Activated CD4-positive, alpha-beta T cell treated with anti-CD3 and anti-CD28 coated beads, Interleukin-2, Interleukin-6, amounts not matched to agents 100 ng/mL and 50 ng/mL, durations not matched to agents 16 hours and 8 hours (primary cell): ENCODE results near the gene BZW2.
A peak's percentile ranks its signal among the peaks of the same experiment; 100 is the strongest.

Experiments used
- DNase-seq: peaks from one replicate; pipeline ENCODE4 v3.0.0-alpha.2; 2020

BZW2 gene

DNA sequence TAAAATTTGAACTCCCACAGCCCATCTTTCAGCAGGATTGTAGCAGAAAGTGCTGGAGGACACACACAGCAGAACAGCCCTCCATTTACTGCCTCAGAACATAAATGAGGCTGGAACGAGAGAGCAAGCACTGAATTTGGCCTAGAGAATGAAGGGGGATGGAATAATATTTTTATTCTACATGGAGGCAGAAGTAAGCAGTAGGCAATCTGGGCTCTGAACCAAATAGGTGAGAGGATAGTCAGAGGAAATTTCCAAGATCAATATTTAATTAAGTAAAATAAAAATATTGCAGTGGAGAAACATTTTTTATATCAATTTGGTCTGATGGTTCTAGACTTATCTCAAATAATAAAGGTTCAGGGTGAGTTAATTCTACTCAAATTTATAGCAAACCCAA, 78.4 kb downstream of the BZW2 start:
- DNase-seq = no peak

DNA sequence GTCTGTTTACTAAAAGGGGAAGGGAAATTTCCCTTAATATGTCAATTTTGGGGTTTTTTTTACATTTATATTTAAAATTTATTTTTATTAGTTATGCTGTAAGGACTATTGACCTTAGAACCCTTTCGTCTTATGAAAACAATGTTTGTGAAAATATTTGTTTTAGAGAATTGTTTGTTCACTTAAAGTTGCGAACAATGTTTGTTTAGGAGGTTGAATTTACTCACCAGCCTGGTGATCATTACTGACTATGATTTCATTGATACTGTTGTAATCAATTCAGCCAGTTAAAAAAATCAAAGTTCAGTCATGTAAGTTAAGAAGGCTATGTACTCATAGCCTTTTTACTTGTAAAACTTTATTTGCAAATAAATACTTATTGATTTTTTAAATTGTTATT, 80.2 kb downstream of the BZW2 start:
- no peak for DNase-seq

DNA sequence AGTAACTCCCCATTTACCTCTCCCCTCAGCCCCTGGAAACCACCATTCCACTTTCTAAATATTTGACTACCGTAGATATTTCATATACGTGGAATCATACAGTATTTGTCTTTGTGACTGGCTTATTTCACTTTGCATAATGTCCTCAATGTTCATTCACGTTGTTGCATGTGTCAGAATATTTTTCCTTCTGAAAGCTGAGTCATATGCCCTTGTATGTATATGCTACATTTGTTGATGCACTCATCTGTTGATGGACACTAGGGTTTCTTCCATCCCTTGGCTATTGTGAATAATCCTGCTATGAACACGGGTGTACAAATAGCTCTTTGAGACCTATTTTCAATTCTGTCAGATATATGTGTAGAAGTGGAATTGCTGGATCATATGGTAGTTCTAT, 81.8 kb downstream of the BZW2 start:
- DNase-seq = no peak

GRCh38 chr7:16728811-16729210, 82.8 kb downstream of the BZW2 start:
- DNase-seq = no peak

GRCh38 chr7:16729541-16729940, 83.6 kb downstream of the BZW2 start:
- DNase-seq = no peak

DNA sequence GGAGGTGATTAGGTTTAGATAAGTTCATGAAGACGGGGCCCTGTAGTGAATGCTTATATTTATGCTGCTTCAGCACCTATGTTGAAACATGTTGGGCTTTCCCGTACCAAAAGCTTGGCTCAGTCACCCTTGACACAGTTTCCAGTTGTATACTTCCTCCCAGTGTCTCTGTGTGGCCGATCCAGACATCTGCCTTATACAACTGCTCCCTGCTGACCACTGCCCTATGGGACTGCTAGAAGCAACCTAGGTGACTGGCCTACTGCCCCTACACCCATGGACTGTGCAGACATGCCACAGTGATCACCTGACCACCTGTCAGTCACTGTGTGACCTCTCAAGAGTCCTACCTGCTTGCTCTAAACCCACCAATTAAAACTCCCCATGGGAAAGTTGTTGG, 85.0 kb downstream of the BZW2 start:
- DNase-seq = no peak

GRCh38 chr7:16732828-16733227, 86.8 kb downstream of the BZW2 start:
- DNase-seq = no peak

DNA sequence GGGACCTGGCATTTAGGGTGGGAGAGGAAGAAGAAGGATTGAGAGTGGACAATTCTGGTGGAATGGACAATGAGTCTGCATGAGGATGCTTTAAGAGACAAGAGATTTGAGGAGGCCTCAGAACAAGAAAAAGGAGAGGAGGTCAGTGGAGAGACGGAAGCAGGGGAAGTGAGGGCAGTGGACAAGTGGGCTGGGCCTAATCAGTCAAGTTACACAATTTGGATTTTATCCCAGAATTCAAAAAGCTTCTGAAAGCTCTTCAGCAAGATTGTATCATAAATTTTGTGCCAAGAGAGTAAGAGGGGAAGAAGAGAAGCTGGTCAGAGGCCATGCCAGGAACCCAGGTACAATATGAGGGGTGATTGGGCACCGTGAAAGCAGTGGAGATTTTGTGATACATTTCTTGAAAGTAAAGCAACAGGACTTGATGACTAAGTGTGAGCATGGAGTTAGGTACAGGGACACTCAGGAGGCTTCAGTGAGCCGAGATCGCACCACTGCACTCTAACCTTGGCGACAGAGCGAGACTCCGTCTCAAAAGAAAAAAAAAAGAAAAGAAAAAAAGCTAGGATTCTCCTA, 88.3 kb downstream of the BZW2 start:
- DNase-seq = no peak

DNA sequence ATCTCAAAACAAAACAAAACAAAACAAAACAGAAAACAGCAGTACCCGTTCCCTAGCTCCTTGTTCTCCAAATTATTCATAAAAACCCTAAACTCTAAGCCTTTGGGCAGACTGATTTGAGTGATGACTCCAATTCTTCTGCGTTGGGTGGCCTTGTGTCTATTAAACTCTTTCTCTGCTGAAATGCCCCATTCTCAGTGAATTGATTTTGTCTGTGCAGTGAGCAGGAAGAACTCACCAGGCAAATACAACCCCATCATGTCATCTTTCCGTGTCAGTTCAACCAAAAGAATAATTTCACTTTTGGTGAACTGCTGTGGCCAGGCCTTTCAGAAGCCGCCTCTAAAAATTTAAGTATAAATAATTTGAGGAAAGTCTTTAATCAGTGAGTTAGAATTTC, 89.0 kb downstream of the BZW2 start:
- no peak for DNase-seq

DNA sequence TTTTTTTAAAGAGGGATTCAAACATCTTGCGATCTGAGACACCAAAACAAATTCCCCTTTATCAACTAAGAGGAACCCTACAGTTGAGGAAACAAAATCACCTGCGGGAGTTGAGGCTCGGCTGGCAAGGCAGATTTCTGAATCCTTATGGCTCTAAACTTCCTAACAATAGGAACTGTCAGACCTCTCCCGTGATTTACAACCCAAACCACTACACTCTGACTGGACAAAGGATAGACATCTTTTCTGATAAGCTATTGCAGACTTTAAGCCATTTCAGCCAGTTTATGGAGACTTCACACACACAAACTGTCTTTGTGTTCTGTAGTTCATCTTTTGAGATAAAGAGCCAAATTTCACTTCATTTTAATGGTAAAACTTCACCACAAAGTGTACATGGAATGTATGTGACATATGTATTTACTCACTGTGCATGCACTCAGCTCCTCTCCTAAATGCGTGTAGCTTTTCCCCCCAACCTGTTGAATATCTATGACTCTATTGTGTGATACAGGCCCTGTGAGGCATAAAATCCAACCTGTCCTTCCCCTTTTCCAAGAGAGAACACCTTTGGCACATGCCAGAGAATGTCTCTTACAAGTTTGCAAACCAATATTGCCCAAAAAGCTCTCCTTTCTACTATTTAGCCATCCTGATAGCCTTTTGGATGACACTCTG, 92.2 kb downstream of the BZW2 start:
- DNase-seq = no peak

- peak; percentile 32 for DNase-seq
Observed at GRCh38 chr7:16739863-16740622, 94.1 kb downstream of the BZW2 start.

GRCh38 chr7:16740623-16740953, 94.6 kb downstream of the BZW2 start:
- no peak for DNase-seq

DNA sequence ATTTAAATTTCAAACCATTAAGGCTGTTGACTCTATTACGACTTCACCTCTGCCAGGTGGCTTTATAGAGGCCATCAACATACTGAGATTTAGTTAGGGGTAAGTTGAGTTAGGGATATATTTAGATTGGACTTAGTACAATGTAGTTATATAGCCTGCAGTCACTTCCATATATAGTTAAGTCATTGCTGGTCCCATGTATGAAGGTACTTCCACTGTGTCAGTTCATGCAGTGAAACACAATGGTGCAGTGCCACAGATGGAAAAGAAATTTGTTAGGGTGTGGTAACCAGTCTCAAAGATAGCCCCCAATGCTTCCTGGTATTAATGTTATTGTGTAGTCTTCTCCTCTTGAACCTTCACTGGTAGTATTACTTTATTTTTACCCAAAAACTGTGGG, 95.0 kb downstream of the BZW2 start:
- no peak for DNase-seq

DNA sequence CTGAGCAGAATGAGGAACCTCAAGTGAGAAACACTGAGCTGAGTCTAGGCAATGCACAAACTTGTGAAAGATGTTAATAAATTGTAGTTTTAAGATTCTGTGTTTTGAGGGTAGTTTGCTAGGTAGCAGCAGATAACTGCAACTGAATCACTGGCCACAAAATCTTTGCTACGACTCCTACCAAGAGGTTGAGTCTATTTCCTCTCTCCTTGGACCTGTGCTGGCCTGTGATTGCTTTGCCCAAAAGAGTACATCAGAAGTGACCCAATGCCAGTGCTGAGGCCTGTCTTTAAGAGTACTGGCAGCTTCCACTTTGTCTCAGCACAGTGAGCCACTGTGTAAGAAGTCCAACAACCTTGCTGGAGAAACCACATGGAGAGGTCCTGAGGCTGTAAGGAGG, 95.7 kb downstream of the BZW2 start:
- DNase-seq = no peak

DNA sequence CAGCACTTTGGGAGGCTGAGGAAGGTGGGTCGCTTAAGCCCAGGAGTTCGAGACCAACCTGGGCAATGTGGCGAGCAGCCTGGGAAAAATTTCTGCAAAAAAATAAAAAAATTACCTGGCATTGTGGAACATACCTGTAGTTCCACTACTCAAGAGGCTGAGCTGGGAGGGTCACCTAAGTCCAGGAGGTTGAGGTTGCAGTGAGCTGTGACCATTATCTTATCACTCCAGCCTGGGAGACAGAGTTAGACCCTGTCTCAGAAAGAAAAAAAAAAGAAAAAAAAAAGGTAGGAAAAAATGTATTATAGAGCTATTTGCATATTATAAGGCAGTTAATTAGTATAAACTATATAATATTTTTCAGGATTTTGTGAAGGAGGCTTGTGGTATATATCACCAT, 96.6 kb downstream of the BZW2 start:
- no peak for DNase-seq

GRCh38 chr7:16743236-16743635, 97.3 kb downstream of the BZW2 start:
- no peak for DNase-seq

GRCh38 chr7:16744518-16745250, 98.7 kb downstream of the BZW2 start:
- no peak for DNase-seq

- no peak for DNase-seq
Observed at GRCh38 chr7:16745645-16746044, 99.7 kb downstream of the BZW2 start.

DNA sequence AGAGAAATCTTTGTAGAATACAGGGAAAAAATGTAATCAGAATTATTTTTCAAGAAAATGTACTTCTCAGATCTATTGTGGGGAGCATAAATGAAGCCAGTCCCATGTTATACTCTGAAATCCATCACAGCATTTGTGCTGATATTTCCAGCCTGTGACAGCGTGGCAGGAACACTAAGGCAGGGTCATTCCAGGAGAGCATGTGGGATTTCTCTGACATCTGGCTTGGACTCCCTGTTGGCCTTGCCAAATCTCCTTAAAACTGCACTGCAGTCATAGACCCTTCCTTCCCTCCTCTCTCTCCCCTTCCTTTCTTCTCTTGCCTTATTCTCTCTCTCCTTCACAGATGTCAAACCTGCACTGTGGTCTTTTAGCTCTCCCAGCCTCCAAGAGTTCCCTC, 101.1 kb downstream of the BZW2 start:
- no peak for DNase-seq

GRCh38 chr7:16753102-16753931, 107.3 kb downstream of the BZW2 start, which contains the start of gene TSPAN13:
TSPAN13 (plus strand) TSS chr7:16753755; CDS start chr7:16753968, 213 bp downstream.
- DNase-seq = peak; percentile 82

DNA sequence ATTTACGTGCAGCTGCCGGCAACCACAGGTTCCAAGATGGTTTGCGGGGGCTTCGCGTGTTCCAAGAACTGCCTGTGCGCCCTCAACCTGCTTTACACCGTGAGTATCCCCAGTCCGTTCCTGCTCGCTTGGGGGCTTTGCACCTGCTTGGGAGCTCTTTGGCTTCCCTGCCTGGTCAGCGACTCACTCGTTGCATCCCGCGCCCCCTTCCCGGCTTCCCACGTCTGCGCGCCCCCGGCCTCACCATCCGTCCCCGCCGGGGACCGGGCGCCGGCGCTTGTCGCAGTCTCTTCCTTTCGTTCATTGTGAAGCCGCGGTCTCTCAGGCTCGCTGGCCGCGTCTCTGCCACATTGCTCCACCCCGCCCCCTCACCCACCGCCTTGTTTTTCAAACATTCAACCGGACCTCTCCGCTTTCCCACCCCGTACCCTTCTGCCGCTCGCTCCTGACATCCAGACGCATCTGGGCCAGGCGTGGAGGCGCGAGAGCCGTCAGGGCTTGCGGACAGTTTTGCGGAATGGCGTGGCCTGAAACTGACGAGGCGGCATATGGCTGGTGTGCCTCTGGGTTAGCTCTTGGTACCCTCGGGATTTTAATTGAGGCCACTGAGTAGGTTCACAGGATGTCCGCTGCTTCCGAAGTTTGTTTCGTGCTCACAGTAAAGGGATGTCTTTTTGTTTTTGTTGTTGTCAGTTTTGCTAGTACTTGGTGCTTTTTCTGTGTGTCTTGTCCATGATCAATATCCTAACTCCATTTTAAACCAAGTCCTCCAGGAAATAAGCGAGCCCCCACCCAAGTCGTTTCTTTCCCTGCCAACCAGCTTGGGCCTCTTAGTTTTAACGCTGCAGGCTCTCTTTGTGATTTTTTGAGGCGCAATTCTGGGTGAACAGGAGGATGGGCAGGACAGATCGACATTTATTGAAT, 108.2 kb downstream of the BZW2 start:
- peak; percentile 18 for DNase-seq
